GM12891 (cell line): ENCODE results near the gene C1QTNF3.
"Not testable (repeated sequence)": the region's sequence is repeated elsewhere in the genome, so short reads cannot be mapped to it uniquely, and the experiment has no call there.

Experiments
- DNase-seq: peaks from one replicate; pipeline ENCODE4 v3.0.0; 2011; ENCODE audit warnings: low spot score; ENCODE audit not compliant: insufficient read length
- FAIRE-seq: peaks from 2 replicates; lab custom pipeline; 2011; peaks lifted over from hg19 to GRCh38; lab: Jason Lieb, UNC
- PAX5 ChIP-seq: IDR thresholded peaks from 2 replicates; pipeline ENCODE4 v1.6.1; 2011; ENCODE audit warnings: low read length, moderate library complexity, mild to moderate bottlenecking; ENCODE audit not compliant: insufficient read depth, severe bottlenecking
- POLR2A ChIP-seq: IDR thresholded peaks from 2 replicates; pipeline ENCODE4 v1.6.1; 2011; ENCODE audit warnings: low read depth, low read length, control low read depth
- POLR2AphosphoS5 ChIP-seq: IDR thresholded peaks from 2 replicates; pipeline ENCODE4 v1.6.1; 2011; ENCODE audit warnings: low read depth, low read length, control low read depth
- POU2F2 ChIP-seq: IDR thresholded peaks from 2 replicates; pipeline ENCODE4 v1.6.1; 2011; ENCODE audit warnings: low read depth, mild to moderate bottlenecking, control low read depth, low read length, moderate library complexity
- SPI1 ChIP-seq: IDR thresholded peaks from 2 replicates; pipeline ENCODE4 v1.6.1; 2011; ENCODE audit warnings: low read depth, low read length, control low read depth
- TAF1 ChIP-seq: IDR thresholded peaks from 2 replicates; pipeline ENCODE4 v1.6.1; 2011; ENCODE audit warnings: low read depth, low read length, control low read depth

The C1QTNF3 gene

GRCh38 chr5:34022121-34022705 lies 20.8 kb downstream of the C1QTNF3 start:
- no peak for DNase-seq
- FAIRE-seq, result no peak
- no peak for TF ChIP-seq POLR2A
- TF ChIP-seq POU2F2, result no peak
- no peak for TF ChIP-seq POLR2AphosphoS5
- peak; percentile 52 for TF ChIP-seq SPI1
- TF ChIP-seq PAX5, result no peak
- TF ChIP-seq TAF1, result no peak

GRCh38 chr5:34021334-34021733 lies 21.7 kb downstream of the C1QTNF3 start:
- TF ChIP-seq POU2F2 (no peak), TAF1 (no peak), POLR2AphosphoS5 (no peak), POLR2A (no peak), SPI1 (no peak), PAX5 (no peak)
- DNase-seq (no peak), FAIRE-seq (no peak)

GRCh38 chr5:34020726-34021125 lies 22.3 kb downstream of the C1QTNF3 start:
- TF ChIP-seq POU2F2 (no peak), SPI1 (no peak), PAX5 (no peak), TAF1 (no peak)
- no peak for FAIRE-seq
- DNase-seq, result no peak

- no peak for TF ChIP-seq TAF1
- TF ChIP-seq POLR2AphosphoS5, result no peak
- no peak for TF ChIP-seq PAX5
- no peak for TF ChIP-seq POU2F2
- TF ChIP-seq SPI1, result no peak
- TF ChIP-seq POLR2A, result no peak
- FAIRE-seq, result no peak
These were observed 25.8 kb downstream of the C1QTNF3 start for GRCh38 chr5:34017254-34017653.

GRCh38 chr5:34016750-34017149 lies 26.3 kb downstream of the C1QTNF3 start:
- FAIRE-seq (no peak), DNase-seq (no peak)
- TF ChIP-seq POLR2A, result no peak

More at GRCh38 chr5:34017254-34017653, 25.8 kb downstream of the C1QTNF3 start:
- no peak for DNase-seq

- no peak for DNase-seq
- TF ChIP-seq POU2F2, result no peak
- no peak for TF ChIP-seq POLR2AphosphoS5
- TF ChIP-seq TAF1, result no peak
- TF ChIP-seq POLR2A, result no peak
- no peak for TF ChIP-seq SPI1
- TF ChIP-seq PAX5, result no peak
- no peak for FAIRE-seq
These were observed 26.8 kb downstream of the C1QTNF3 start for GRCh38 chr5:34016222-34016621.

- DNase-seq (no peak), FAIRE-seq (no peak)
- TF ChIP-seq POLR2AphosphoS5, result no peak
- TF ChIP-seq PAX5, result no peak
- TF ChIP-seq POU2F2, result no peak
- no peak for TF ChIP-seq TAF1
- no peak for TF ChIP-seq POLR2A
These were observed 27.7 kb downstream of the C1QTNF3 start for GRCh38 chr5:34015120-34015822.

- FAIRE-seq (no peak), DNase-seq (no peak)
- TF ChIP-seq TAF1 (no peak), PAX5 (no peak), SPI1 (no peak), POU2F2 (no peak), POLR2A (no peak), POLR2AphosphoS5 (no peak)
These were observed 28.4 kb downstream of the C1QTNF3 start for GRCh38 chr5:34014626-34015025.

- no peak for FAIRE-seq
- no peak for TF ChIP-seq TAF1
- no peak for DNase-seq
These were observed 29.5 kb downstream of the C1QTNF3 start for GRCh38 chr5:34013547-34013946.

GRCh38 chr5:34012791-34013190 lies 30.2 kb downstream of the C1QTNF3 start:
- DNase-seq, result no peak
- TF ChIP-seq PAX5 (no peak), POU2F2 (no peak), POLR2A (no peak), POLR2AphosphoS5 (no peak), SPI1 (no peak), TAF1 (no peak)
- FAIRE-seq, result no peak

- TF ChIP-seq PAX5 (no peak), POU2F2 (no peak), POLR2AphosphoS5 (no peak), TAF1 (no peak), SPI1 (no peak), POLR2A (no peak)
- DNase-seq (no peak), FAIRE-seq (no peak)
These were observed 31.5 kb downstream of the C1QTNF3 start for GRCh38 chr5:34011536-34011935.

- DNase-seq, FAIRE-seq: not testable (repeated sequence)
These were observed 32.9 kb downstream of the C1QTNF3 start for GRCh38 chr5:34010146-34010545.
